Karpas-422 (cell line): ENCODE data around the gene HAUS5. TPM values are rescaled to one million over a fixed set of nuclear protein-coding genes. Genes with fewer than 3 reads are reported as not detected.
A peak's percentile ranks its signal among the peaks of the same experiment; 100 is the strongest.

ENCODE experiments used
- DNase-seq: peaks from one replicate; pipeline ENCODE4 v3.0.0-alpha.2; 2015
- H2AFZ ChIP-seq: fragments of 200-600 bp; sonication (generic); 2 replicates; pipeline ENCODE4 v1.6.1; 2014; ENCODE audit warnings: antibody characterized with exemption, low read length, mixed read lengths
- H3K27ac ChIP-seq: fragments of 200-600 bp; sonication (generic); 2 replicates; pipeline ENCODE4 v1.5.1; 2014; ENCODE audit warnings: mild to moderate bottlenecking, low read length, moderate library complexity
- H3K27me3 ChIP-seq: fragments of 200-600 bp; sonication (generic); 2 replicates; pipeline ENCODE4 v1.6.1; 2014; ENCODE audit warnings: low read length, mixed read lengths
- H3K36me3 ChIP-seq: fragments of 200-600 bp; sonication (generic); 2 replicates; pipeline ENCODE4 v1.6.1; 2014; ENCODE audit warnings: low read length, mixed read lengths; ENCODE audit not compliant: insufficient read depth
- H3K4me1 ChIP-seq: fragments of 200-600 bp; sonication (generic); 2 replicates; pipeline ENCODE4 v1.6.1; 2014; ENCODE audit warnings: mild to moderate bottlenecking, low read length, mixed read lengths
- H3K4me2 ChIP-seq: fragments of 200-600 bp; sonication (generic); 2 replicates; pipeline ENCODE4 v1.6.1; 2014; ENCODE audit warnings: low read length, low read depth, mild to moderate bottlenecking; ENCODE audit not compliant: poor library complexity, severe bottlenecking
- H3K4me3 ChIP-seq: fragments of 200-600 bp; sonication (generic); 2 replicates; pipeline ENCODE4 v1.5.1; 2014; ENCODE audit warnings: mild to moderate bottlenecking, antibody characterized with exemption, low read length, mixed read lengths
- H3K79me2 ChIP-seq: fragments of 200-600 bp; sonication (generic); 2 replicates; pipeline ENCODE4 v1.6.1; 2014; ENCODE audit warnings: mild to moderate bottlenecking, low read length, mixed read lengths
- H3K9ac ChIP-seq: fragments of 200-600 bp; sonication (generic); 2 replicates; pipeline ENCODE4 v1.6.0; 2014; ENCODE audit warnings: low read length
- H3K9me2 ChIP-seq: fragments of 200-600 bp; sonication (generic), shearing (Covaris generic); replicated peaks from 2 replicates; pipeline ENCODE4 v1.6.0; 2014; ENCODE audit warnings: mild to moderate bottlenecking, low read length, moderate library complexity; ENCODE audit not compliant: insufficient read depth
- H3K9me3 ChIP-seq: fragments of 300-700, 200-600 bp; sonication (generic); 2 replicates; pipeline ENCODE4 v1.6.1; 2014; ENCODE audit warnings: low read length, mixed read lengths
- H4K20me1 ChIP-seq: fragments of 200-600 bp; sonication (generic); 2 replicates; pipeline ENCODE4 v1.6.1; 2014; ENCODE audit warnings: mild to moderate bottlenecking, antibody characterized with exemption, low read length, low read depth; ENCODE audit not compliant: insufficient read depth
- total RNA-seq: library from RNA; depleted of rRNA; stranded (reverse); fragments of >200 nt; shearing (Covaris generic); gene quantifications from 2 replicates; pipeline ENCODE4 v1.2.3, GENCODE V29; 2014; ENCODE audit warnings: low replicate concordance

The HAUS5 gene
- total RNA-seq, 1 experiment from 2014 or later, result 12.5 TPM

DNA sequence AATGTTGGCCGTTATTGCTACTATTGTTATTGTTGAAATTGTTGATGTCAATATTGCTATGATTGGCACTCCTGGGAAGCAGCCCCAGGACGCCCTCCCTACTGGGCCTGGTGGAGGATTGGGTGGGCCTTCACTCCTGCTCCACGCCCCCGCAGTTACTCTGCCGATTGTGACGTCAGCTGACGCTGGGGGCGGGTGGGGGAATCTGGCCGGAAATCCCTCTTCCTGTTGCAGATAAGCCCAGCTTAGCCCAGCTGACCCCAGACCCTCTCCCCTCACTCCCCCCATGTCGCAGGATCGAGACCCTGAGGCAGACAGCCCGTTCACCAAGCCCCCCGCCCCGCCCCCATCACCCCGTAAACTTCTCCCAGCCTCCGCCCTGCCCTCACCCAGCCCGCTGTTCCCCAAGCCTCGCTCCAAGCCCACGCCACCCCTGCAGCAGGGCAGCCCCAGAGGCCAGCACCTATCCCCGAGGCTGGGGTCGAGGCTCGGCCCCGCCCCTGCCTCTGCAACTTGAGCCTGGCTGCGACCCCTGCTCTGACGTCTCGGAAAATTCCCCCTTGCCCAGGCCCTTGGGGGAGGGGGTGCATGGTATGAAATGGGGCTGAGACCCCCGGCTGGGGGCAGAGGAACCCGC lies 29.1 kb downstream of the HAUS5 start, which contains the start of gene ETV2:
Gene ETV2 (plus strand): TSS at position 231 of the 637 bp plus-strand sequence. CDS start 716 bp downstream, outside the sequence.
- no peaks in the 10 kb centered on the region for H4K20me1 ChIP-seq
- H3K36me3 ChIP-seq, result no peaks in the 10 kb centered on the region
- H3K27ac ChIP-seq, result peak within 1 kb of the TSS; percentile 48; the same call in 1 of the 2 replicates
- no peaks in the 10 kb centered on the region for H3K9me3 ChIP-seq
- peak within 1 kb of the TSS; percentile 80 for H3K9ac ChIP-seq
- peak; percentile 78 for DNase-seq
- H3K4me2 ChIP-seq, result peak within 1 kb of the TSS; percentile 98
- no peaks in the 10 kb centered on the region for H3K9me2 ChIP-seq
- peaks cover 42% of the 10 kb centered on the region for H3K4me1 ChIP-seq
- peak within 1 kb of the TSS; percentile 79; the same call in 1 of the 2 replicates for H2AFZ ChIP-seq
- no peaks in the 10 kb centered on the region for H3K27me3 ChIP-seq
- peak within 1 kb of the TSS; percentile 77 for H3K4me3 ChIP-seq
- H3K79me2 ChIP-seq, result no peaks in the 10 kb centered on the region

DNA sequence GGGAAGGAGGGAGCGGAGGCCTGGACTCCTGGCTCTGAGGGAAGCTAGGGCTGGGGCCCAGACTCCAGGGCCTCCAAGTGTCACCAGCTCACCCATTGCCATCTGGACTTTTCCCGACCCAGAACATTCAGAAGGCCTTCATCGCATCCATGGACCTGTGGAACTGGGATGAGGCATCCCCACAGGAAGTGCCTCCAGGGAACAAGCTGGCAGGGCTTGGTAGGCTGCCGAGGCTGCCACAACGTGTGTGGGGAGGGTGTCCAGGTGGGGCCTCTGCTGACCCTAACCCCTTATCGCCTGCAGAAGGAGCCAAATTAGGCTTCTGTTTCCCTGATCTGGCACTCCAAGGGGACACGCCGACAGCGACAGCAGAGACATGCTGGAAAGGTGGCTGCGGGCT lies 29.8 kb downstream of the HAUS5 start:
- peak overlapping the region; percentile 80 for H3K9ac ChIP-seq
- H3K79me2 ChIP-seq, result no peaks in the 10 kb centered on the region
- H3K27me3 ChIP-seq, result no peaks in the 10 kb centered on the region
- H3K9me2 ChIP-seq, result no peaks in the 10 kb centered on the region
- H3K4me3 ChIP-seq, result peak overlapping the region; percentile 77
- DNase-seq, result no peak
- peaks cover 42% of the 10 kb centered on the region for H3K4me1 ChIP-seq
- H4K20me1 ChIP-seq, result no peaks in the 10 kb centered on the region
- no peaks in the 10 kb centered on the region for H3K9me3 ChIP-seq
- H2AFZ ChIP-seq, result no peak overlapping the region
- peak overlapping the region; percentile 98 for H3K4me2 ChIP-seq
- no peak overlapping the region for H3K27ac ChIP-seq
- no peaks in the 10 kb centered on the region for H3K36me3 ChIP-seq

DNA sequence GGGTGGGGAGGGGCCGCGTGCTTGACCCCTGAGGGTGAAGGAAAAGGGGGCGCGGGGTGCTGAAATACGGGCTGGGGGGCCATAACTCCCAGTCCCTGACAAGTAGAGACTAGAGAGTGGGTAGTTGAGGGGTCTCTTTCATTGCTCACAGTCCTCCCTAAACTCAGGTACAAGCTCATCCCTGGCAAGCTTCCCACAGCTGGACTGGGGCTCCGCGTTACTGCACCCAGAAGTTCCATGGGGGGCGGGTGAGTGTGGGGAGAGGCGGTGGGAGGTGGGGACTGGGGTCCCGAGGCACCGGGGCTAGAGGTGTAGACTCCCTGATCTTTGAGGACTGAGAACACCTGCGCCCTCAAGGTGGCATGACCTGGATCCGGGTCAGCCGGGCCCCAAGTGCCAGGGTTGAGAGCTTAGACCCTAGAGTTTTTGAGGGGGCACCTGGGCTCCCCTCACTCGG lies 30.3 kb downstream of the HAUS5 start:
- no peaks in the 10 kb centered on the region for H3K9me3 ChIP-seq
- H3K27ac ChIP-seq, result no peak overlapping the region
- no peaks in the 10 kb centered on the region for H4K20me1 ChIP-seq
- H3K79me2 ChIP-seq, result no peaks in the 10 kb centered on the region
- no peak for DNase-seq
- peak overlapping the region; percentile 77 for H3K4me3 ChIP-seq
- H3K4me2 ChIP-seq, result peak overlapping the region; percentile 98
- H3K9ac ChIP-seq, result peak overlapping the region; percentile 80
- peaks cover 47% of the 10 kb centered on the region for H3K4me1 ChIP-seq
- H2AFZ ChIP-seq, result peak overlapping the region; percentile 87
- no peaks in the 10 kb centered on the region for H3K9me2 ChIP-seq
- H3K27me3 ChIP-seq, result no peaks in the 10 kb centered on the region
- H3K36me3 ChIP-seq, result no peaks in the 10 kb centered on the region

DNA sequence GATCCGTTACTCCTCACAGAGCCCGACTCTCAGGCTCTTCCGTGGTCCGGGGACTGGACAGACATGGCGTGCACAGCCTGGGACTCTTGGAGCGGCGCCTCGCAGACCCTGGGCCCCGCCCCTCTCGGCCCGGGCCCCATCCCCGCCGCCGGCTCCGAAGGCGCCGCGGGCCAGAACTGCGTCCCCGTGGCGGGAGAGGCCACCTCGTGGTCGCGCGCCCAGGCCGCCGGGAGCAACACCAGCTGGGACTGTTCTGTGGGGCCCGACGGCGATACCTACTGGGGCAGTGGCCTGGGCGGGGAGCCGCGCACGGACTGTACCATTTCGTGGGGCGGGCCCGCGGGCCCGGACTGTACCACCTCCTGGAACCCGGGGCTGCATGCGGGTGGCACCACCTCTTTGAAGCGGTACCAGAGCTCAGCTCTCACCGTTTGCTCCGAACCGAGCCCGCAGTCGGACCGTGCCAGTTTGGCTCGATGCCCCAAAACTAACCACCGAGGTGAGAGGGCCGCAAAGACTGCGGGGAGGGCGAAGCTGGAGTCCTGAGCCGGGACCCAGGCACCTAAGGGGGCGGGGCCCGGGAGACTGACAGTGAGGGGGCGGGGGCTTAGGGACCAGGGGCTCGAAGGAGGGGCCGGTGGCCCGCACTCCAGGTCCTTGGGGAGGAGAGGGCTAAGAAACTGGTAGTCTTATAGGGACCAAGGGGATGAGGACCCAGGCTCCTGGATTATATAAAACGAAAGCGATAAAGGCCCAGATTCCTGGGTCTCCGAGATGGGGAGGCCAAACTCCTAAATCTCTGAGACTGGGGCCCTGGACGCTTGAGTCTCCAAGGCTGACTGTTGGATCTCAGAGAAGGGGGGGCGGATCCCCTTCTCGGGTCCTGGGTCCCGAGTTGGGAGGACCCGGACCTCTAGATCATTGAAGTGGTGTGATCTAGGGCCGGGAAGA lies 31.0 kb downstream of the HAUS5 start:
- peaks cover 47% of the 10 kb centered on the region for H3K4me1 ChIP-seq

GRCh38 chr19:35644206-35644986 lies 31.9 kb downstream of the HAUS5 start:
- Histone ChIP-seq H3K27ac (peak overlapping the region; percentile 36), H3K4me2 (peak overlapping the region; percentile 98), H2AFZ (peak overlapping the region; percentile 30; the same call in 1 of the 2 replicates), H3K36me3 (no peaks in the 10 kb centered on the region), H3K9ac (peak overlapping the region; percentile 80), H3K27me3 (no peaks in the 10 kb centered on the region), H3K4me3 (peak overlapping the region; percentile 77), H3K9me3 (no peaks in the 10 kb centered on the region), H3K79me2 (peaks cover 12% of the 10 kb centered on the region), H3K4me1 (peaks cover 49% of the 10 kb centered on the region), H4K20me1 (no peaks in the 10 kb centered on the region; the same call in 1 of the 2 replicates), H3K9me2 (no peaks in the 10 kb centered on the region)
- peak; percentile 98 for DNase-seq

More for the DNA sequence above, 31.0 kb downstream of the HAUS5 start:
- Histone ChIP-seq H3K9me3 (no peaks in the 10 kb centered on the region), H3K27ac (peak overlapping the region; percentile 36), H3K79me2 (peaks cover 4% of the 10 kb centered on the region), H4K20me1 (no peaks in the 10 kb centered on the region), H3K36me3 (no peaks in the 10 kb centered on the region), H2AFZ (peak overlapping the region; percentile 87), H3K9me2 (no peaks in the 10 kb centered on the region), H3K27me3 (no peaks in the 10 kb centered on the region), H3K9ac (peak overlapping the region; percentile 80), H3K4me3 (peak overlapping the region; percentile 77), H3K4me2 (peak overlapping the region; percentile 98)
- peak; percentile 93 for DNase-seq

- Histone ChIP-seq H3K27me3 (no peaks in the 10 kb centered on the region), H3K4me1 (peaks cover 53% of the 10 kb centered on the region), H3K9ac (peak overlapping the region; percentile 29; the same call in 1 of the 2 replicates), H3K9me2 (no peaks in the 10 kb centered on the region), H3K9me3 (no peaks in the 10 kb centered on the region), H3K4me2 (peak overlapping the region; percentile 98), H3K79me2 (peaks cover 20% of the 10 kb centered on the region), H3K27ac (no peak overlapping the region), H3K4me3 (peak overlapping the region; percentile 7; the same call in 1 of the 2 replicates), H3K36me3 (no peaks in the 10 kb centered on the region), H4K20me1 (no peaks in the 10 kb centered on the region; the same call in 1 of the 2 replicates), H2AFZ (peak overlapping the region; percentile 30; the same call in 1 of the 2 replicates)
- DNase-seq, result peak; percentile 90
Observed at GRCh38 chr19:35644987-35645679, 32.6 kb downstream of the HAUS5 start.
